ENCODE results near the gene MGMT.

The MGMT gene

GRCh38 chr10:129717816-129718547 lies 250.9 kb downstream of the MGMT start:
- DNase-seq, result no peak

GRCh38 chr10:129718548-129719414 lies 251.7 kb downstream of the MGMT start:
- DNase-seq, result no peak

GRCh38 chr10:129719415-129719739 lies 252.3 kb downstream of the MGMT start:
- DNase-seq, result no peak

GRCh38 chr10:129719889-129720590 lies 253.0 kb downstream of the MGMT start:
- DNase-seq, result no peak

GRCh38 chr10:129725011-129725410 lies 258.0 kb downstream of the MGMT start:
- DNase-seq, result no peak

- no peak for DNase-seq
Observed at GRCh38 chr10:129725482-129725881, 258.4 kb downstream of the MGMT start.

- DNase-seq, result no peak
Observed at GRCh38 chr10:129725890-129726631, 259.0 kb downstream of the MGMT start.

- DNase-seq, result no peak
Observed at GRCh38 chr10:129727071-129727470, 260.0 kb downstream of the MGMT start.

GRCh38 chr10:129727495-129727894 lies 260.5 kb downstream of the MGMT start:
- no peak for DNase-seq

- no peak for DNase-seq
Observed at GRCh38 chr10:129728246-129728820, 261.3 kb downstream of the MGMT start.

GRCh38 chr10:129728905-129729795 lies 262.1 kb downstream of the MGMT start:
- no peak for DNase-seq

- no peak for DNase-seq
Observed at GRCh38 chr10:129730272-129730992, 263.4 kb downstream of the MGMT start.

- no peak for DNase-seq
Observed at GRCh38 chr10:129730993-129731325, 263.9 kb downstream of the MGMT start.

- DNase-seq, result no peak
Observed at GRCh38 chr10:129740532-129741279, 273.7 kb downstream of the MGMT start.

GRCh38 chr10:129741280-129741977 lies 274.4 kb downstream of the MGMT start:
- DNase-seq, result no peak

GRCh38 chr10:129741978-129742741 lies 275.1 kb downstream of the MGMT start:
- DNase-seq, result no peak

- DNase-seq, result no peak
Observed at GRCh38 chr10:129742742-129743550, 275.9 kb downstream of the MGMT start.

- DNase-seq, result no peak
Observed at GRCh38 chr10:129743738-129744133, 276.7 kb downstream of the MGMT start.
